SK-N-SH (cell line): Measurements from ENCODE around the gene NUDT14. TPM values are rescaled to one million over a fixed set of nuclear protein-coding genes. Genes with fewer than 3 reads are reported as not detected.

ENCODE experiments used
- CTCF ChIA-PET: fragments of 300-600, 350-600 bp; formaldehyde crosslinking; extraction: SDS; loops from one replicate; lab custom pipeline; 2021; lab: Yijun Ruan, JAX
- POLR2A ChIA-PET: fragments of 350-600 bp; sonication (Branson Sonifier 250); formaldehyde crosslinking; extraction: SDS; loops from one replicate; lab custom pipeline; 2020; ENCODE audit warnings: antibody characterized with exemption, inconsistent platforms; lab: Yijun Ruan, JAX
- DNase-seq: peaks from one replicate; pipeline ENCODE4 v3.0.0; 2012
- H2AFZ ChIP-seq: fragments of 200-600 bp; sonication (generic); 2 replicates; pipeline ENCODE4 v1.8.1; 2016; ENCODE audit warnings: antibody characterized with exemption, mild to moderate bottlenecking, low read depth
- H3F3A ChIP-seq: fragments of 200-600 bp; sonication (generic); replicated peaks from 2 replicates; pipeline ENCODE3; 2016; ENCODE audit warnings: antibody characterized with exemption, mild to moderate bottlenecking; ENCODE audit not compliant: insufficient read depth
- H3K27ac ChIP-seq, 2 experiments: fragments of 200-500 bp in 1 of 2; fragments of 200-600 bp in 1 of 2; sonication (Bioruptor generic) in 1 of 2; sonication (generic), shearing (Covaris generic) in 1 of 2; 2 replicates each; pipeline versions ENCODE4 v1.5.1 to v1.6.1; 2014 to 2016; ENCODE audit warnings: low read depth in 2 of 2, inconsistent platforms in 1 of 2, low read length in 1 of 2, mild to moderate bottlenecking in 1 of 2, mixed read lengths in 1 of 2
- H3K27me3 ChIP-seq: fragments of 200-600 bp; sonication (generic), shearing (Covaris generic); 2 replicates; pipeline ENCODE4 v1.6.1; 2016; ENCODE audit warnings: mixed run types; ENCODE audit not compliant: insufficient read depth
- H3K36me3 ChIP-seq, 2 experiments: fragments of 200-500 bp in 1 of 2; fragments of 200-600 bp in 1 of 2; sonication (Bioruptor generic) in 1 of 2; sonication (generic) in 1 of 2; replicated peaks in 1 of 2; 2 replicates each; pipeline versions ENCODE3 to v1.5.1; 2014 to 2016; ENCODE audit warnings: low read length in 1 of 2, mild to moderate bottlenecking in 1 of 2; ENCODE audit not compliant: insufficient read depth in 2 of 2, control insufficient read depth in 1 of 2
- H3K4me1 ChIP-seq, 2 experiments: fragments of 200-500 bp in 1 of 2; fragments of 200-600 bp in 1 of 2; sonication (Bioruptor generic) in 1 of 2; sonication (generic), shearing (Covaris generic) in 1 of 2; 2 replicates each; pipeline versions ENCODE4 v1.5.1 to v1.6.1; 2014 to 2016; ENCODE audit warnings: low read depth in 1 of 2, low read length in 1 of 2, mixed run types in 1 of 2; ENCODE audit not compliant: insufficient read depth in 2 of 2, control insufficient read depth in 1 of 2
- H3K4me2 ChIP-seq: fragments of 200-600 bp; sonication (generic), shearing (Covaris generic); 2 replicates; pipeline ENCODE4 v1.6.1; 2017; ENCODE audit warnings: mixed run types
- H3K4me3 ChIP-seq, 2 experiments: fragments of 200-500 bp in 1 of 2; fragments of 200-600 bp in 1 of 2; sonication (Bioruptor generic) in 1 of 2; sonication (generic), shearing (Covaris generic) in 1 of 2; 2 replicates each; pipeline versions ENCODE4 v1.5.1 to v1.8.1; 2014 to 2016; ENCODE audit warnings: low read depth in 2 of 2, inconsistent platforms in 1 of 2, low read length in 1 of 2, mild to moderate bottlenecking in 1 of 2, mixed read lengths in 1 of 2, moderate library complexity in 1 of 2
- H3K79me2 ChIP-seq: fragments of 200-600 bp; sonication (generic); 2 replicates; pipeline ENCODE4 v1.8.1; 2017; ENCODE audit warnings: mild to moderate bottlenecking; ENCODE audit not compliant: insufficient read depth
- H3K9ac ChIP-seq: fragments of 200-600 bp; sonication (generic); 2 replicates; pipeline ENCODE4 v1.6.1; 2017; ENCODE audit warnings: mixed run types
- H3K9me2 ChIP-seq: fragments of 200-600 bp; sonication (generic); 2 replicates; pipeline ENCODE4 v1.6.1; 2017; ENCODE audit warnings: mixed run types
- H3K9me3 ChIP-seq: fragments of 200-600 bp; sonication (generic); 2 replicates; pipeline ENCODE4 v1.6.1; 2017; ENCODE audit warnings: mixed run types, mild to moderate bottlenecking, moderate library complexity
- H4K20me1 ChIP-seq: fragments of 200-600 bp; sonication (generic); 2 replicates; pipeline ENCODE4 v1.6.1; 2017; ENCODE audit warnings: mild to moderate bottlenecking, mixed run types; ENCODE audit not compliant: insufficient read depth
- CTCF ChIP-seq: fragments of 200-600 bp; sonication (generic); IDR thresholded peaks from 2 replicates; pipeline ENCODE4 v1.6.1; 2017; ENCODE audit warnings: antibody characterized with exemption, mild to moderate bottlenecking, moderate library complexity
- EP300 ChIP-seq, 2 experiments: IDR thresholded peaks; 2 replicates each; pipeline versions ENCODE4 v1.4.0 to v1.6.1; 2012; ENCODE audit warnings: borderline replicate concordance in 1 of 2, low read depth in 1 of 2, low read length in 1 of 2
- FOSL2 ChIP-seq: IDR thresholded peaks from 2 replicates; pipeline ENCODE4 v1.4.0; 2012; ENCODE audit warnings: low read depth, mild to moderate bottlenecking, moderate library complexity, borderline replicate concordance
- FOXJ3 ChIP-seq: sonication (generic); formaldehyde crosslinking; IDR thresholded peaks from 2 replicates; pipeline ENCODE4 v1.5.1; 2020; ENCODE audit warnings: mild to moderate bottlenecking, missing genetic modification reagents
- FOXM1 ChIP-seq: IDR thresholded peaks from 2 replicates; pipeline ENCODE4 v1.4.0; 2012; ENCODE audit warnings: low read depth, mild to moderate bottlenecking
- GABPA ChIP-seq: IDR thresholded peaks from 2 replicates; pipeline ENCODE4 v1.4.0; 2012; ENCODE audit warnings: low read depth, mild to moderate bottlenecking
- GATA2 ChIP-seq: sonication (generic); formaldehyde crosslinking; IDR thresholded peaks from 2 replicates; pipeline ENCODE4 v1.5.0; 2020; ENCODE audit warnings: mild to moderate bottlenecking, missing genetic modification reagents
- IRF3 ChIP-seq: fragments of 150-350 bp; IDR thresholded peaks from 2 replicates; pipeline ENCODE4 v1.6.1; 2016; ENCODE audit warnings: mild to moderate bottlenecking, low read depth, low read length
- JUND ChIP-seq: IDR thresholded peaks from 2 replicates; pipeline ENCODE4 v1.4.0; 2012
- MAX ChIP-seq: IDR thresholded peaks from 2 replicates; pipeline ENCODE4 v1.4.0; 2012; ENCODE audit warnings: low read depth
- MXI1 ChIP-seq: IDR thresholded peaks from 2 replicates; pipeline ENCODE4 v1.6.1; 2012; ENCODE audit warnings: mild to moderate bottlenecking, low read depth, low read length, improper control_type of control experiment
- NFIC ChIP-seq: IDR thresholded peaks from 2 replicates; pipeline ENCODE4 v1.4.0; 2012; ENCODE audit warnings: borderline replicate concordance
- RAD21 ChIP-seq: IDR thresholded peaks from 2 replicates; pipeline ENCODE4 v1.6.1; 2012; ENCODE audit warnings: mild to moderate bottlenecking, low read length
- REST ChIP-seq: IDR thresholded peaks from 2 replicates; pipeline ENCODE4 v1.6.1; 2012; ENCODE audit warnings: mild to moderate bottlenecking, low read depth, low read length, moderate library complexity
- RXRA ChIP-seq: IDR thresholded peaks from 2 replicates; pipeline ENCODE4 v1.4.0; 2012; ENCODE audit warnings: low read depth, mild to moderate bottlenecking, borderline replicate concordance
- SIN3A ChIP-seq: IDR thresholded peaks from 2 replicates; pipeline ENCODE4 v1.6.1; 2012; ENCODE audit warnings: low read depth, mild to moderate bottlenecking, low read length, moderate library complexity, borderline replicate concordance
- SMC3 ChIP-seq: IDR thresholded peaks from 2 replicates; pipeline ENCODE4 v1.6.1; 2012; ENCODE audit warnings: low read depth, low read length, improper control_type of control experiment
- TAF1 ChIP-seq: IDR thresholded peaks from 2 replicates; pipeline ENCODE4 v1.6.1; 2012; ENCODE audit warnings: low read depth, mild to moderate bottlenecking, low read length, moderate library complexity, borderline replicate concordance
- TCF12 ChIP-seq: IDR thresholded peaks from 2 replicates; pipeline ENCODE4 v1.4.0; 2012
- TEAD4 ChIP-seq: IDR thresholded peaks from 2 replicates; pipeline ENCODE4 v1.4.0; 2012; ENCODE audit warnings: mild to moderate bottlenecking, borderline replicate concordance; ENCODE audit not compliant: insufficient read depth
- USF2 ChIP-seq: fragments of 150-350 bp; IDR thresholded peaks from 2 replicates; pipeline ENCODE4 v1.6.1; 2017; ENCODE audit warnings: antibody characterized with exemption, low read length, low read depth, borderline replicate concordance
- WGBS: methylation state at CpG from one replicate; pipeline ENCODE4 v1.1.6; 2017; ENCODE audit warnings: low lambda C conversion rate; 5-methylcytosine and 5-hydroxymethylcytosine counted together
- polyA plus RNA-seq, 3 experiments: library from polyadenylated mRNA; depleted of rRNA; stranded (reverse); fragments of >200 nt; gene quantifications; 2 replicates each; pipeline ENCODE4 v1.2.3, GENCODE V29; 2012

NUDT14 gene
- polyA plus RNA-seq, 1 of the 3 experiments (the other 2 are of a cell fraction) = 18.4 TPM

GRCh38 chr14:105138021-105138541 is 43.0 kb downstream of the NUDT14 start:
- Histone ChIP-seq H3K36me3 (no peaks in the 10 kb centered on the region), H2AFZ (no peak overlapping the region), H3K27ac (no peak overlapping the region), H3K4me3 (no peak overlapping the region), H3K79me2 (no peaks in the 10 kb centered on the region), H3K9me3 (no peaks in the 10 kb centered on the region), H3K4me2 (no peak overlapping the region), H3K27me3 (no peaks in the 10 kb centered on the region), H3F3A (no peaks in the 10 kb centered on the region), H4K20me1 (no peaks in the 10 kb centered on the region), H3K9me2 (no peaks in the 10 kb centered on the region), H3K9ac (no peak overlapping the region), H3K4me1 (no peaks in the 10 kb centered on the region)
- DNase-seq = peak; percentile 26
- ChIA-PET CTCF (no interaction called here), POLR2A (no interaction called here)
- TF ChIP-seq SIN3A = no peak
- TF ChIP-seq GATA2 (CRISPR knock-in tag) = no peak
- no peak for TF ChIP-seq SMC3
- no peak for TF ChIP-seq EP300 (IDR thresholded peaks at IDR 0.05; ENCODE audit: borderline replicate concordance in 1 of 2, low read depth in 1 of 2, low read length in 1 of 2)
- no peak for TF ChIP-seq NFIC
- no peak for TF ChIP-seq TEAD4
- no CpG with 5 or more reads among the region's 19 CpGs for WGBS

- POLR2A ChIA-PET = no interaction called here
- H3K36me3 ChIP-seq = no peaks in the 10 kb centered on the region
- no peaks in the 10 kb centered on the region for H3K9me3 ChIP-seq
- H3K9me2 ChIP-seq = no peaks in the 10 kb centered on the region
- no peak overlapping the region for H3K27ac ChIP-seq
- H3K4me3 ChIP-seq = no peak overlapping the region
- H3F3A ChIP-seq = no peaks in the 10 kb centered on the region
- 70% methylated on average over 5 of the region's 14 CpGs for WGBS
- DNase-seq = no peak
- H3K79me2 ChIP-seq = no peaks in the 10 kb centered on the region
- no peaks in the 10 kb centered on the region for H3K4me1 ChIP-seq
- H4K20me1 ChIP-seq = no peaks in the 10 kb centered on the region
- H3K27me3 ChIP-seq = no peaks in the 10 kb centered on the region
- no peak overlapping the region for H3K9ac ChIP-seq
- CTCF ChIA-PET = no interaction called here
- no peak overlapping the region for H3K4me2 ChIP-seq
- no peak overlapping the region for H2AFZ ChIP-seq
- TF ChIP-seq EP300 (IDR thresholded peaks at IDR 0.05; ENCODE audit: borderline replicate concordance in 1 of 2, low read depth in 1 of 2, low read length in 1 of 2) (no peak), IRF3 (no peak), SIN3A (no peak), NFIC (no peak), TAF1 (no peak), RXRA (no peak), REST (no peak), MXI1 (no peak), USF2 (no peak), FOXM1 (no peak), TCF12 (no peak), CTCF (no peak), JUND (no peak), GABPA (no peak), RAD21 (no peak), FOSL2 (no peak), MAX (no peak), FOXJ3 (CRISPR knock-in tag) (no peak)
Measured at GRCh38 chr14:105137481-105138020, 43.6 kb downstream of the NUDT14 start.
